GM13976 (cell line): ENCODE measurements around the gene MALT1.

Experiments used
- DNase-seq: peaks from one replicate; pipeline ENCODE4 v3.0.0; 2012; ENCODE audit warnings: low spot score
- in situ Hi-C: fragments of 300-500 bp; cut with MboI; formaldehyde crosslinking; loops from one replicate; pipeline ENCODE4 v1.12.0; 2022; ENCODE audit warnings: low sequenced_read_pairs, mixed read lengths, inconsistent platforms; ENCODE audit not compliant: unreplicated experiment
- TF ChIP-seq, protein P1 (sequence below): IDR thresholded peaks from 2 replicates; pipeline ENCODE4 v1.5.1; 2012; ENCODE audit warnings: borderline replicate concordance, mild to moderate bottlenecking; ENCODE audit not compliant: insufficient read depth; ENCODE audit errors: extremely low read depth, missing control alignments, control extremely low read depth

MALT1 gene

GRCh38 chr18:58670404-58671110, 708 bp upstream of the MALT1 start:
- in situ Hi-C loops = no loop called here
- DNase-seq = no peak
- TF ChIP-seq, protein P1, sequence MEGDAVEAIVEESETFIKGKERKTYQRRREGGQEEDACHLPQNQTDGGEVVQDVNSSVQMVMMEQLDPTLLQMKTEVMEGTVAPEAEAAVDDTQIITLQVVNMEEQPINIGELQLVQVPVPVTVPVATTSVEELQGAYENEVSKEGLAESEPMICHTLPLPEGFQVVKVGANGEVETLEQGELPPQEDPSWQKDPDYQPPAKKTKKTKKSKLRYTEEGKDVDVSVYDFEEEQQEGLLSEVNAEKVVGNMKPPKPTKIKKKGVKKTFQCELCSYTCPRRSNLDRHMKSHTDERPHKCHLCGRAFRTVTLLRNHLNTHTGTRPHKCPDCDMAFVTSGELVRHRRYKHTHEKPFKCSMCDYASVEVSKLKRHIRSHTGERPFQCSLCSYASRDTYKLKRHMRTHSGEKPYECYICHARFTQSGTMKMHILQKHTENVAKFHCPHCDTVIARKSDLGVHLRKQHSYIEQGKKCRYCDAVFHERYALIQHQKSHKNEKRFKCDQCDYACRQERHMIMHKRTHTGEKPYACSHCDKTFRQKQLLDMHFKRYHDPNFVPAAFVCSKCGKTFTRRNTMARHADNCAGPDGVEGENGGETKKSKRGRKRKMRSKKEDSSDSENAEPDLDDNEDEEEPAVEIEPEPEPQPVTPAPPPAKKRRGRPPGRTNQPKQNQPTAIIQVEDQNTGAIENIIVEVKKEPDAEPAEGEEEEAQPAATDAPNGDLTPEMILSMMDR = no peak

GRCh38 chr18:58671632-58672564, 633 bp downstream of the MALT1 start:
- in situ Hi-C loops = no loop called here
- DNase-seq = no peak
- TF ChIP-seq, protein P1 = no peak

GRCh38 chr18:58674159-58674558, 2.9 kb downstream of the MALT1 start:
- TF ChIP-seq, protein P1 = no peak
- in situ Hi-C loops = no loop called here
- no peak for DNase-seq

DNA sequence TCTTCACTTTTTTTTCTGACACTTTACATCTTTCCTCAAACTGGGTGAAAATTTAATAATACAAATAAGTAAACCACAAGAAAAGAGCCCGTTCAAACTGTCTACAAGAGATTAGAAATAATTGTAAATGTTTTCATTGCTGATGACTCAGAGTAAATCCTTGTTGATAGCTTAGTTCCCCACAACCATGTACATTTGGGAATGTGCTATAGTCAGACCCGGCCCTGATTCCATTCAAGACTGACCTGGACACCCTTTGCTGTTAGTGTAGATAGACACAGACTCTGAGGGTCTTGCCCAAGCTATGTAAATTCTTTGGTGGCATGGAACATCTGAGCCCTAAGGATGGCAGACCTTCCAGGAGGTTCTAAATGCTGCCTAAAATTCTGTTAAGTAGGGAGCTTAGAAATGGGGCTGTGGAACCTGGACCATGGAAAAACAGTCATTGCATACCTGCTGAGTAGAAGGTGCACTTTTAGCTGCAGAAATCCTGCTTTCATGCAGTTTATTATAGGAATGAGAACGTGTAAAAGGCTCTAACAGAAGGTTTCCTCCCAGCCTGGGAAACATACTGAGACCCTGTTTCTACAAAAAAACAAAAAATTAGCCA, 3.7 kb downstream of the MALT1 start:
- DNase-seq = no peak
- TF ChIP-seq, protein P1 = no peak
- in situ Hi-C loops = no loop called here

GRCh38 chr18:58676270-58676669, 5.0 kb downstream of the MALT1 start:
- DNase-seq = no peak
- in situ Hi-C loops = no loop called here
- TF ChIP-seq, protein P1 = no peak

DNA sequence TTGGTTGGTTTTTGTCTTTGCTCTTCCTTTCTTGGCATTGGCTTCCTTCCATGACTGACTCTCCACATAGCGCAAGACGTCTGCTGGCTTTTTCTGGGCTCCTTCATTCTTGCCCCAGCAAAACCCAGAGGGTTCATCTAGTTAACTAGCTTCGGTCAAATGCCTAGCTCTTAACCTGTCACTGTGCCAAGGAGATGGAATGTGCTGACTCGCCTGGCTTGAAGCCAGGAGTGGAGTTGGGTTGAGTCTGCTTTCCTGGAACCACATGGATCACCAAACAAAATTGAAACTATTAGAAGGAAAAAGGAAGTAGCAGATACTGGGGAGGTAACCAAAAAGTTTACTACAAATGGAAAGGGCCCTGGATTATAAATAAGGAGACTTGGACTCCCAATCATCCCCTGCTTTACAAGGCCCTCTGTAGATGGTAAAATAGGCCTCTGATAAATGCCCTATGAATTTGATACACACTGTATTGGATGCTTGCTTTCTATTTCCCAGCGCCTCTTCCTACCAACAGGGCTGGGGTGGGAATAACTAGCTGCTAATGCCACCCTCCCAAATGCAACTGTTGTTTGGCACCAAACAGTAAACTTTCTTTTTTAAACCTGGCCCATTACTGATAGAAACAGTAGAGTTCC, 11.3 kb downstream of the MALT1 start:
- in situ Hi-C loops = no loop called here
- TF ChIP-seq, protein P1 = no peak
- no peak for DNase-seq
